ENCODE measurements around the gene C16orf95.

GRCh38 chr16:87343753-87344050 lies 26.5 kb upstream of the C16orf95 start:
- TF ChIP-seq MAX (IDR thresholded peaks at IDR 0.05; ENCODE audit: low read depth, low read length) (no peak), MYC (IDR thresholded peaks at IDR 0.05; ENCODE audit: low read depth, low read length) (no peak)
